ENCODE measurements around the gene GRHL3. TPM values are rescaled to one million over a fixed set of nuclear protein-coding genes. Genes with fewer than 3 reads are reported as not detected.

Gene GRHL3
- total RNA-seq, 4 donors from 2014 or later, result not detected

DNA sequence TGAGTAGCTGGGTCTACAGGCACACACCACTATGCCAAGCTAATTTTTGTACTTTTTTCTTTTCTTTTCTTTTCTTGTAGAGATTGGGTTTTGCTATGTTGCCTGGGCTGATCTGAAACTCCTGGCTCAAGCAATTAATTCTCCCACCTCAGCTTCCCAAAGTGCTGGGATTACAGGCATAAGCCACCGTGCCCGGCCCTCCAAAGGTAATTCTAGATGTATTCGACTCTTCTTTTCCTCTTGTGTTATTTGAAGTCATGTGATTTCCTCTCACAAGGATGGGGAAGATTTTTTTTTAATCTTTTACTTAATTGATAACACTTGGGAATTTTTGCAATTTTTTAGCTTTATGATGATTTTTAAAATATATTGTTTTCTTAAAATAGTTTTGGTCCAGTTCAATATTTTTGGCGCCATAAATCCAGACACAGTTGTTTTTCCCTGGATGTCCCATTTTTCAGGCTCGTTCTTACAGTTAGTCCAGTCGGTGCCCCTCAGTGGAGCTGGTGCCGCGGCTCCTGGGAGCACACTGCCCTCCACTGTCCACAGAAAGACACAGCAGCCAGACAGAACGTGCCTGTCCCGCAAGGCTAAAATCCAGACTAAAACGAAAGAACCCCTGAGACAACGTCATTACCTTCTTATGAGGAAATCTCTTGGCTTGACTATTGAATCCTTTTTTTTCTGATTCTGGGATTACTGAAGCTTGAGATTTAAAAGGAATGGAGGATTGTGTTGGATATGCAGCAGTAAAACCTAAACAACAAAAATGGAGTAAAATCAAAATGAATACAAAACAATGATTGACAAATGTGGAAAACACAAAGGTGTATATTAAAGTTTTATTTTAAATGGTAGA lies 72.0 kb downstream of the GRHL3 start:
- TF ChIP-seq, protein P1, sequence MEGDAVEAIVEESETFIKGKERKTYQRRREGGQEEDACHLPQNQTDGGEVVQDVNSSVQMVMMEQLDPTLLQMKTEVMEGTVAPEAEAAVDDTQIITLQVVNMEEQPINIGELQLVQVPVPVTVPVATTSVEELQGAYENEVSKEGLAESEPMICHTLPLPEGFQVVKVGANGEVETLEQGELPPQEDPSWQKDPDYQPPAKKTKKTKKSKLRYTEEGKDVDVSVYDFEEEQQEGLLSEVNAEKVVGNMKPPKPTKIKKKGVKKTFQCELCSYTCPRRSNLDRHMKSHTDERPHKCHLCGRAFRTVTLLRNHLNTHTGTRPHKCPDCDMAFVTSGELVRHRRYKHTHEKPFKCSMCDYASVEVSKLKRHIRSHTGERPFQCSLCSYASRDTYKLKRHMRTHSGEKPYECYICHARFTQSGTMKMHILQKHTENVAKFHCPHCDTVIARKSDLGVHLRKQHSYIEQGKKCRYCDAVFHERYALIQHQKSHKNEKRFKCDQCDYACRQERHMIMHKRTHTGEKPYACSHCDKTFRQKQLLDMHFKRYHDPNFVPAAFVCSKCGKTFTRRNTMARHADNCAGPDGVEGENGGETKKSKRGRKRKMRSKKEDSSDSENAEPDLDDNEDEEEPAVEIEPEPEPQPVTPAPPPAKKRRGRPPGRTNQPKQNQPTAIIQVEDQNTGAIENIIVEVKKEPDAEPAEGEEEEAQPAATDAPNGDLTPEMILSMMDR (IDR thresholded peaks at IDR 0.05), result peak; percentile 90 to 95 (median 94)
- TF ChIP-seq POLR2A (IDR thresholded peaks at IDR 0.05) (no peak), EP300 (IDR thresholded peaks at IDR 0.05) (peak in 1 of 2 donors; percentile 46)
- H3K36me3 ChIP-seq, result no peaks in the 10 kb centered on the region
- 9 to 10% methylated on average over 12 of the region's 12 CpGs for WGBS, 2 donors
- peak overlapping the region; percentile 24 to 84 (median 80) for H3K27ac ChIP-seq
- peaks cover 0 to 17% (median 4%) of the 10 kb centered on the region in 4 donors for H3K4me1 ChIP-seq
- no peaks in the 10 kb centered on the region for H3K27me3 ChIP-seq
- H3K4me3 ChIP-seq, result peak overlapping the region in 1 of 4 donors; percentile 16
- H3K9me3 ChIP-seq, result no peaks in the 10 kb centered on the region
- peak; percentile 58 to 69 for DNase-seq (ENCODE audit: low spot score in 2 of 2)

DNA sequence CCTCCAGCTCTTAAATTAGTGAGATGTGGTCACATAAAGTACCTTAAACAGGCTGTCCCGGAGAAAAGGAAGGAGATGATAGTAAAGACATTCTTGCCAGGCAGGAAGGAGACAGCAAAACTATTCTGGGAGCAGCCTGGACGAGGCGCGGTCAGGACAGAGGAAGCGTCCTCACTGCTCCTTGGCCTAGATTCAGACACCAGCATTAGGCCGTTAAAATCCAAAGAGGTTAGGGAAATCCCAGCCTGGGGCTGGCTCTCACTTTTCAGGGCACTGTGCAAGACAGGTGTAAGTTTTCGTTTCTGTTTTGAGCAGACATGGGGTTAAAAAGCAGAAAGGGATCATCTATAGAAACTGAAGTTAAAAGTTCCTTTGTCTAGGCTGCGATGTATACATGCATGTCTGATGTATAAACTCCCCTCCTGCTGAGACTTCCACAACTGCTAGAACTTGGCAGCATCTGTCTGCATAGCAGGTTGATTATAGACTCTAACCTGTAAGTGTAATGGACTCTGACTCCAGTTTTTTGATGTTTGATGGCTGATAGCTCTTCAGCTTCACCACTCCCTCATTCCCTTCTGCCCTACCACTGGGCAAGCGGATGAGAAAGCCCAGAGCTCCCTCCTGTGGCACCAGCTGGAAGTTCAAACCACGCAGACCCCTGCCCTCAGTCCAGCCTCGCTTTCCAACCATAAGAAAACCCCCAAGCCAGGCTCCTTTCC lies 72.9 kb downstream of the GRHL3 start:
- 30 to 31% methylated on average over 11 of the region's 11 CpGs for WGBS, 2 donors
- no peak for TF ChIP-seq EP300 (IDR thresholded peaks at IDR 0.05)
- TF ChIP-seq, protein P1 (IDR thresholded peaks at IDR 0.05), result peak; percentile 67 to 81 (median 76)
- peak overlapping the region; percentile 24 to 84 (median 80) for H3K27ac ChIP-seq

DNA sequence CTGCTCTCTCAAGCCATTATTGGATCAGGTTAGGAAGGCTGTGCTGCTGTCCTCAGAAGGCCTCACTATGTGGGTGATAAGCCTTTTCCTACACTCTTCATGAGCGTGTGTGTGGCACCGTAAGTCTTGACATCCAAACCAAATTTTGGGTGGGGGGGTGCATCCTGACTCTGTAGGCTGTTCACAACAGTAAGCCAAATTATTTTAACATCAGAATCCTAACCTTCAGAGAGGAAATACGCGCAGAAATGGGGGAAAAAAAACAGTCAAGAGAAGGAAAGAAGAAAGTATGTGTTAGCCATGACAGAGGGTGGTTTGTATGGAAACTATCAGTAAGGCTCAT lies 73.4 kb downstream of the GRHL3 start:
- no peak overlapping the region for H3K4me3 ChIP-seq
- H3K27me3 ChIP-seq, result no peaks in the 10 kb centered on the region
- DNase-seq (ENCODE audit: low spot score in 2 of 2), result no peak
- no peaks in the 10 kb centered on the region for H3K36me3 ChIP-seq
- WGBS, 2 donors, result 71% methylated on average over 4 of the region's 4 CpGs
- H3K27ac ChIP-seq, result peak overlapping the region in 3 of 4 donors; percentile 79 to 84 (median 82)
- H3K9me3 ChIP-seq, result no peaks in the 10 kb centered on the region
- H3K4me1 ChIP-seq, result peaks cover 0 to 17% (median 4%) of the 10 kb centered on the region in 4 donors
- TF ChIP-seq POLR2A (IDR thresholded peaks at IDR 0.05), result no peak
- TF ChIP-seq, protein P1 (IDR thresholded peaks at IDR 0.05), result peak in 1 of 5 experiments; percentile 6

More for the DNA sequence above, 72.9 kb downstream of the GRHL3 start:
- Histone ChIP-seq H3K4me3 (peak overlapping the region in 1 of 4 donors; percentile 16), H3K27me3 (no peaks in the 10 kb centered on the region), H3K4me1 (peaks cover 0 to 17% (median 4%) of the 10 kb centered on the region in 4 donors), H3K9me3 (no peaks in the 10 kb centered on the region), H3K36me3 (no peaks in the 10 kb centered on the region)
- DNase-seq (ENCODE audit: low spot score in 2 of 2), result peak in 1 of 2 donors; percentile 56

DNA sequence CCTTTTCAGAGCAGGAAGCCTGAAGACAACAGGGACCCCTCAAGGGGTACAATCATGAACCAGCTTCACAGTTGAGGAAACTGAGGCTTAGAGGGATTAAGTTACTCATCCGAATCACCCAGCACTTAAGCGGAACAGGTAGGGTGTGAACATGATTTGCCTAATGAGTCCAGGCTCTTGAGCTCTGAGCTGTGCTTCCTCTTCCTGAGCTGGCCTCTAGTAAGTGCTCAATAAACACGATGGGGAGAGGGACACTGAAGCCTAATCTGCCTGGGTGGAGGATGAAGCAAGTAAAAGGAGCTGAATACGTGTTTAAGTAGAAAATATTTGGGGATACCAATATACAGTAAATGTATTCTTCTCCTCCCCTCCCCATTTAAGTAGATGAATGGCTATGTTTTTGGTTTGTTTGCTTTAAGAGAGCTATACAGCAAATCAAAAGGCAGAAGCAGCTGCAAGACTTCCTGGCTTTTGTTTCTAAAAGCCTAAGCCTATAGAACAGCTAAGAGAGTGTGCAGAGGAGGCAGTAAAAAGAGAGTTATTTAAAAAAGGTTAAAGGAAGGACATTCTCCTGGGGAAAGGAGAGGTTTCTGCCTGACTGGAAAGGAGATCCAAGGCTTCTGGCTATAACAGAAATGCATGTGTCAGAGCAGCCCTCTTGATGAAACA lies 74.0 kb downstream of the GRHL3 start:
- Histone ChIP-seq H3K27ac (peak overlapping the region in 2 of 4 donors; percentile 79 to 84), H3K4me3 (no peak overlapping the region), H3K27me3 (no peaks in the 10 kb centered on the region), H3K36me3 (no peaks in the 10 kb centered on the region), H3K9me3 (no peaks in the 10 kb centered on the region), H3K4me1 (peaks cover 0 to 17% (median 4%) of the 10 kb centered on the region in 4 donors)
- 78 to 79% methylated on average over 4 of the region's 4 CpGs for WGBS, 2 donors
- no peak for DNase-seq (ENCODE audit: low spot score in 2 of 2)
- no peak for TF ChIP-seq POLR2A (IDR thresholded peaks at IDR 0.05)
- TF ChIP-seq EP300 (IDR thresholded peaks at IDR 0.05), result no peak
- TF ChIP-seq, protein P1 (IDR thresholded peaks at IDR 0.05), result no peak

Data from tibial nerve (tissue), 4 donors.